H9 (cell line): Measurements from ENCODE around the gene NDST1. TPM values are rescaled to one million over a fixed set of nuclear protein-coding genes. Genes with fewer than 3 reads are reported as not detected.

ENCODE experiments used
- DNase-seq: peaks from one replicate; pipeline ENCODE4 v3.0.0-alpha.2; 2017
- H2AFZ ChIP-seq: one replicate; pipeline ENCODE4 v1.6.1; 2013; ENCODE audit warnings: mild to moderate bottlenecking, low read length, control low read depth, moderate library complexity
- H2AK5ac ChIP-seq: 2 replicates; pipeline ENCODE4 v1.6.1; 2013; ENCODE audit warnings: low read length, control low read depth, mixed read lengths; ENCODE audit not compliant: insufficient read length
- H2BK120ac ChIP-seq: one replicate; pipeline ENCODE4 v1.6.1; 2013; ENCODE audit warnings: low read depth, mild to moderate bottlenecking, low read length, control low read depth, inconsistent platforms; ENCODE audit not compliant: poor library complexity, severe bottlenecking
- H2BK12ac ChIP-seq: 2 replicates; pipeline ENCODE4 v1.6.1; 2013; ENCODE audit warnings: low read length, control low read depth, mixed read lengths, low read depth; ENCODE audit not compliant: insufficient read length
- H2BK15ac ChIP-seq: 2 replicates; pipeline ENCODE4 v1.6.1; 2013; ENCODE audit warnings: low read depth, low read length, control low read depth
- H2BK20ac ChIP-seq: one replicate; pipeline ENCODE4 v1.6.1; 2013; ENCODE audit warnings: low read depth, mild to moderate bottlenecking, low read length, control low read depth, inconsistent platforms; ENCODE audit not compliant: poor library complexity, severe bottlenecking
- H2BK5ac ChIP-seq: 2 replicates; pipeline ENCODE4 v1.6.1; 2013; ENCODE audit warnings: low read length, control low read depth, mixed read lengths; ENCODE audit not compliant: insufficient read length
- H3K14ac ChIP-seq: 2 replicates; pipeline ENCODE4 v1.6.1; 2013; ENCODE audit warnings: low read length, control low read depth; ENCODE audit not compliant: insufficient read depth
- H3K18ac ChIP-seq: 2 replicates; pipeline ENCODE4 v1.6.1; 2013; ENCODE audit warnings: low read depth, mild to moderate bottlenecking, mixed read lengths, low read length, control low read depth; ENCODE audit not compliant: insufficient read length
- H3K23ac ChIP-seq: 2 replicates; pipeline ENCODE4 v1.6.1; 2013; ENCODE audit warnings: low read length, control low read depth, mixed read lengths, low read depth; ENCODE audit not compliant: insufficient read length
- H3K23me2 ChIP-seq: 2 replicates; pipeline ENCODE4 v1.6.1; 2013; ENCODE audit warnings: low read depth, mild to moderate bottlenecking, mixed read lengths, low read length, control low read depth; ENCODE audit not compliant: insufficient read length, poor library complexity, severe bottlenecking
- H3K27ac ChIP-seq: 2 replicates; pipeline ENCODE4 v1.5.1; 2013; ENCODE audit warnings: low read length, control low read depth, mixed read lengths, low read depth; ENCODE audit not compliant: insufficient read length
- H3K27me3 ChIP-seq: 2 replicates; pipeline ENCODE4 v1.6.1; 2013; ENCODE audit warnings: low read length, control low read depth, inconsistent platforms; ENCODE audit not compliant: insufficient read depth
- H3K4ac ChIP-seq: 2 replicates; pipeline ENCODE4 v1.6.1; 2013; ENCODE audit warnings: low read depth, mild to moderate bottlenecking, control low read depth, inconsistent platforms, low read length, moderate library complexity
- H3K4me1 ChIP-seq: 2 replicates; pipeline ENCODE4 v1.6.1; 2013; ENCODE audit warnings: low read length, control low read depth, inconsistent platforms; ENCODE audit not compliant: insufficient read depth
- H3K4me2 ChIP-seq: 2 replicates; pipeline ENCODE4 v1.6.1; 2013; ENCODE audit warnings: low read length, control low read depth, mixed read lengths; ENCODE audit not compliant: insufficient read length, insufficient read depth
- H3K56ac ChIP-seq: 2 replicates; pipeline ENCODE4 v1.6.1; 2013; ENCODE audit warnings: low read depth, mild to moderate bottlenecking, mixed read lengths, low read length, control low read depth; ENCODE audit not compliant: insufficient read length
- H3K79me1 ChIP-seq: 2 replicates; pipeline ENCODE4 v1.6.1; 2013; ENCODE audit warnings: low read depth, mild to moderate bottlenecking, moderate library complexity, low read length, control low read depth, inconsistent platforms; ENCODE audit not compliant: insufficient read depth, poor library complexity, severe bottlenecking
- H3K79me2 ChIP-seq: 2 replicates; pipeline ENCODE4 v1.6.1; 2013; ENCODE audit warnings: low read length, control low read depth, inconsistent platforms; ENCODE audit not compliant: insufficient read depth
- H3K9ac ChIP-seq: 2 replicates; pipeline ENCODE4 v1.6.1; 2013; ENCODE audit warnings: low read length, control low read depth, mixed read lengths; ENCODE audit not compliant: insufficient read length; ENCODE audit errors: extremely low read depth
- H3K9me3 ChIP-seq: one replicate; pipeline ENCODE4 v1.6.1; 2013; ENCODE audit warnings: low read depth, low read length, inconsistent platforms; ENCODE audit not compliant: control insufficient read depth
- H3T11ph ChIP-seq: one replicate; pipeline ENCODE4 v1.6.1; 2013; ENCODE audit warnings: mild to moderate bottlenecking, low read length, control low read depth, inconsistent platforms
- H4K20me1 ChIP-seq: one replicate; pipeline ENCODE4 v1.6.1; 2013; ENCODE audit not compliant: control insufficient read depth, insufficient read length, insufficient read depth
- H4K5ac ChIP-seq: 2 replicates; pipeline ENCODE4 v1.6.1; 2013; ENCODE audit warnings: low read depth, mild to moderate bottlenecking, mixed read lengths, low read length, control low read depth; ENCODE audit not compliant: insufficient read length
- H4K8ac ChIP-seq: replicated peaks from 2 replicates; pipeline ENCODE4 v1.6.1; 2013; ENCODE audit warnings: low read length, control low read depth, mixed read lengths, low read depth; ENCODE audit not compliant: insufficient read length
- H4K91ac ChIP-seq: 2 replicates; pipeline ENCODE4 v1.6.1; 2013; ENCODE audit warnings: low read depth, mild to moderate bottlenecking, moderate library complexity, mixed read lengths, low read length, control low read depth; ENCODE audit not compliant: insufficient read length
- H3K27ac Mint-ChIP-seq, 3 experiments: 2 replicates in 2 of 3; 3 replicates in 1 of 3; pipeline ENCODE4 v1.8.0; 2020 to 2021; ENCODE audit warnings: mixed read lengths in 3 of 3, mild to moderate bottlenecking in 1 of 3, moderate library complexity in 1 of 3
- H3K27me3 Mint-ChIP-seq: 2 replicates; pipeline ENCODE4 v1.8.0; 2021; ENCODE audit warnings: low read depth, mild to moderate bottlenecking, moderate library complexity, mixed read lengths
- H3K36me3 Mint-ChIP-seq, 3 experiments: 2 replicates in 2 of 3; 3 replicates in 1 of 3; pipeline ENCODE4 v1.8.0; 2020 to 2021; ENCODE audit warnings: low read depth in 3 of 3, mixed read lengths in 3 of 3; ENCODE audit not compliant: insufficient read depth in 1 of 3
- H3K4me1 Mint-ChIP-seq, 2 experiments: 2 replicates each; pipeline ENCODE4 v1.8.0; 2020; ENCODE audit warnings: mixed read lengths in 2 of 2
- H3K4me3 Mint-ChIP-seq, 2 experiments: 2 replicates in 1 of 2; 3 replicates in 1 of 2; pipeline ENCODE4 v1.8.0; 2020 to 2021; ENCODE audit warnings: mild to moderate bottlenecking in 2 of 2, mixed read lengths in 2 of 2, moderate library complexity in 1 of 2
- H3K9me3 Mint-ChIP-seq, 2 experiments: 2 replicates in 1 of 2; 3 replicates in 1 of 2; pipeline ENCODE4 v1.8.0; 2020; ENCODE audit warnings: mild to moderate bottlenecking in 2 of 2, mixed read lengths in 2 of 2, moderate library complexity in 1 of 2
- WGBS: extraction: QIAGEN DNeasy Blood & Tissue Kit; methylation state at CpG from one replicate; pipeline ENCODE4 v1.1.7; 2013; ENCODE audit warnings: missing lambda C conversion rate, low lambda C conversion rate, mixed read lengths; ENCODE audit not compliant: insufficient read length; ENCODE audit errors: extremely low coverage; 5-methylcytosine and 5-hydroxymethylcytosine counted together
- total RNA-seq: library from RNA; stranded (reverse); gene quantifications from 2 replicates; pipeline ENCODE4 v1.2.1, GENCODE V29; 2021
- TF ChIP-seq, protein P1 (sequence below): fragments of 200-600 bp; sonication (generic); conservative IDR thresholded peaks from 3 replicates; pipeline ENCODE4 v1.8.0; 2021; ENCODE audit warnings: antibody characterized with exemption, mild to moderate bottlenecking

NDST1 gene
- total RNA-seq, 1 experiment from 2014 or later: 65.5 TPM

DNA sequence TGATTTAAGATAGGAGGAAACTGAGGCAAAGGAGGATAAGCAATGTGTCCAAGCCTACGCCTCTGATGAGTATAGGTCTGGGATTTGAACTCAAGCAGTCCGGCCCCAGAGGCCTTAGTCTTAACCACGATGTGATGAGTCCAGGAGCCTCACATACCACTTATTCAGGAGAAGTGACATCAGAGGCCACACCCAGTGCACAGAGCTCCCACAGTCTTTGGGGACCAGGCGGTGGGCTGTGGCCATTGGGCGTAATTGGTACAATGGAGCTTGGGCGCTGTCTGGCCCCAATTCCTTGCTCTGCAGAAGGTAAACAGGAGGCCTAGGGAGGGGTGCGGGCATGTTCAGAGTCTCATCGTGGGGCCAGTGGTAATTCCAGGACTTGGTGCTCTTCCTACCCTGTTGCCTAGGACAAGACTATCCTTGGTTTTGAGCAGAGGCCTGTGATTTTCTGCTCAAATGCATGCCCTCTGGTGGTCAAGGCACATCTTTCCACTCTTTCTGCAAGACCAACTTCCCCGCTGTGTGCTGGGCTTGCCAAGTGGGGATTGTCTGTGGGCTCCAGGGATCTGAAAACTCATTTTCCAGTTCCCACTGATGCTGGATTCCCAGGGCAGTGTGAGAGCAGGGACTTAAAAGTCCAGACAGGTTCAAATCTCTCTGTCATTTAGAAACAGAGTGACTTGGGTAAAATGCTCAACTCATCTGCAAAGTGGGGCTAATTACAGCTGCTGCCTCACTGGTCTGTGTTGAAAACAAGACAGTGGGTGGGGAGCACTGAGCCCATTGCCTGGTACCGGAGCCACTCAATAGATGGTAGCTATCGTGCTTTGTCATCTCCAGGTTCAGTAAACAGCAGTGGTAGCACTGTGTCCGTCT, 15.8 kb downstream of the NDST1 start:
- H4K20me1 ChIP-seq: no peaks in the 10 kb centered on the region
- no peak overlapping the region for H2BK20ac ChIP-seq
- no peak overlapping the region for H3K14ac ChIP-seq
- H3K79me2 ChIP-seq: no peaks in the 10 kb centered on the region; the same call in 1 of the 2 replicates
- no peak overlapping the region for H3K56ac ChIP-seq
- peaks cover 5% of the 10 kb centered on the region; the same call in 1 of the 2 replicates for H3K4me1 ChIP-seq
- no peak overlapping the region for H4K8ac ChIP-seq
- no peak overlapping the region for H2BK5ac ChIP-seq
- H3K18ac ChIP-seq: no peak overlapping the region
- H3K27me3 Mint-ChIP-seq: no peaks in the 10 kb centered on the region; the same call in 1 of the 2 replicates
- H2AK5ac ChIP-seq: no peak overlapping the region
- no peak overlapping the region for H3K23ac ChIP-seq
- no peak overlapping the region for H4K91ac ChIP-seq
- H3K9me3 Mint-ChIP-seq: no peaks in the 10 kb centered on the region
- no peak overlapping the region for H3K4me2 ChIP-seq
- peaks cover 40 to 44% of the 10 kb centered on the region in 2 experiments for H3K4me1 Mint-ChIP-seq
- peaks cover 2 to 25% (median 19%) of the 10 kb centered on the region in 3 experiments; a peak in 6 of 7 replicates for H3K36me3 Mint-ChIP-seq
- H2BK12ac ChIP-seq: no peak overlapping the region
- H3K9ac ChIP-seq: no peak overlapping the region
- H2BK120ac ChIP-seq: no peak overlapping the region
- H3K27ac Mint-ChIP-seq: peak overlapping the region in 1 of 3 experiments; percentile 49; a peak in 2 of 7 replicates
- no peak overlapping the region for H2AFZ ChIP-seq
- no peak overlapping the region for H3T11ph ChIP-seq
- H4K5ac ChIP-seq: no peak overlapping the region
- H3K4me3 Mint-ChIP-seq: no peak overlapping the region; a peak in 1 of 5 replicates
- no peaks in the 10 kb centered on the region for H3K27me3 ChIP-seq
- DNase-seq: peak; percentile 66
- TF ChIP-seq, protein P1, sequence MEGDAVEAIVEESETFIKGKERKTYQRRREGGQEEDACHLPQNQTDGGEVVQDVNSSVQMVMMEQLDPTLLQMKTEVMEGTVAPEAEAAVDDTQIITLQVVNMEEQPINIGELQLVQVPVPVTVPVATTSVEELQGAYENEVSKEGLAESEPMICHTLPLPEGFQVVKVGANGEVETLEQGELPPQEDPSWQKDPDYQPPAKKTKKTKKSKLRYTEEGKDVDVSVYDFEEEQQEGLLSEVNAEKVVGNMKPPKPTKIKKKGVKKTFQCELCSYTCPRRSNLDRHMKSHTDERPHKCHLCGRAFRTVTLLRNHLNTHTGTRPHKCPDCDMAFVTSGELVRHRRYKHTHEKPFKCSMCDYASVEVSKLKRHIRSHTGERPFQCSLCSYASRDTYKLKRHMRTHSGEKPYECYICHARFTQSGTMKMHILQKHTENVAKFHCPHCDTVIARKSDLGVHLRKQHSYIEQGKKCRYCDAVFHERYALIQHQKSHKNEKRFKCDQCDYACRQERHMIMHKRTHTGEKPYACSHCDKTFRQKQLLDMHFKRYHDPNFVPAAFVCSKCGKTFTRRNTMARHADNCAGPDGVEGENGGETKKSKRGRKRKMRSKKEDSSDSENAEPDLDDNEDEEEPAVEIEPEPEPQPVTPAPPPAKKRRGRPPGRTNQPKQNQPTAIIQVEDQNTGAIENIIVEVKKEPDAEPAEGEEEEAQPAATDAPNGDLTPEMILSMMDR: peak; percentile 80
- H2BK15ac ChIP-seq: no peak overlapping the region
- no CpG with 5 or more reads among the region's 12 CpGs for WGBS
- no peak overlapping the region for H3K27ac ChIP-seq
- H3K4ac ChIP-seq: no peak overlapping the region
- peaks cover 3% of the 10 kb centered on the region for H3K23me2 ChIP-seq
- peaks cover 2% of the 10 kb centered on the region for H3K79me1 ChIP-seq
- no peaks in the 10 kb centered on the region for H3K9me3 ChIP-seq
